ENCODE results near the gene ALPI. TPM values are rescaled to one million over a fixed set of nuclear protein-coding genes. Genes with fewer than 3 reads are reported as not detected.
"Not testable (repeated sequence)": the region's sequence is repeated elsewhere in the genome, so short reads cannot be mapped to it uniquely, and the experiment has no call there.

The ALPI gene
- total RNA-seq, 1 experiment from 2014 or later: not detected

DNA sequence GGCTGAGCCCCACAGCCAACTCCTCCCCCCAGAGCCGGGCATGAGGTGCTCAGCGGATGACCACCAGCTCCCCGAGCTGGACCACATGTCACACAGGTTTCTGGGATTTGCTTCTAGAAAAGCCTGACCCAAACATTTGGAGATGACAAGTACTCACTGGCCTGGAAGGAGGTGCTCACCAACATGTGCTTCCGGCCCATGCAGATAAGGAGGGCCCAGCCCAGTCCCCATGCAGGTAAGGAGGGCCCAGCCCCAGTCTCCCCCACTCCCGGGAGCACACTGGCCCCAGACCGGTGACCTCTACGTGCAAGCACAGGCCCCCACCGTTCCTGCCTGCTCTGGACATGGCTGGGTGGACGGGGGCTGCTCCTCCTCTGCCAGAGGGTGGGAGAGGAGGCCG is 14.0 kb upstream of the ALPI start:
- not testable (repeated sequence) for DNase-seq (ENCODE audit: low read depth)

- not testable (repeated sequence) for DNase-seq (ENCODE audit: low read depth)
These were observed 13.5 kb upstream of the ALPI start for GRCh38 chr2:232442431-232442830.

- not testable (repeated sequence) for DNase-seq (ENCODE audit: low read depth)
These were observed 12.9 kb upstream of the ALPI start for GRCh38 chr2:232443047-232443446.

DNA sequence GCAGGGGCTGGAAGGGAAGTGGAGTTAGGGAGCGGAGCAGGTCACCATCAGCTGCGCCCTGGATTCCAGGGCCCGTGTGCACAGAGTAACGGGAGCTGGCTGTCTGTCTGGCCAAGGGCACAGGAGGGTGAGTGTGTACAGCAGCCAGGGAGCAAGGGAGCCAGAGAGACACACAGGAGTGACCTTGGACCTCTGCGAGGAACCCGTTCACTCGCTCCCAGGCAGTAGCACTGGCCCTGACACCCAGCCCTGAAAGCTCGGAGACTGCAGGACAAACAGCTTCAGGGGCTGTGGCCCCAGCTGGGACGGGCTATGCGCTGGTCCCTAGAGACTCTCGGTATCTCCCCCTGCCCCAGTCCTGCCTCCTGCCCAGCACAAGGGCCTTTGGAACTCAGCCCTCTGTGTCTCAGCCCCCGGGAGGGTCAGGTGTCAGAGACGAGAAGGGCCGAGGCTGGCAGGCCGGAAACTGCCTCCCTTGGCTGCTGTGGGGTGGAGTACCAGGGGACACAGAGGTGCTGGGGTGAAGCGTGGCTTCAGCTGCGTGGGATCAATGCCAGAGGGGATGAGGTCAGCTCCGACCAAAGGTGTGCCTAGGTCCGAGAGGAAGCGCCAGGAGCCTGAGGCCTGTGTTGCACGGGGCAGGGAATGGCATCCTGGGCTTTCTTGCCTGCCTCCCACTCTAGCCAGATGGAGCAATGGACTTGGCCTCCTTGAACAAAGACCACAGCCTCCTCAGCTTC is 12.1 kb upstream of the ALPI start:
- DNase-seq (ENCODE audit: low read depth): not testable (repeated sequence)

DNA sequence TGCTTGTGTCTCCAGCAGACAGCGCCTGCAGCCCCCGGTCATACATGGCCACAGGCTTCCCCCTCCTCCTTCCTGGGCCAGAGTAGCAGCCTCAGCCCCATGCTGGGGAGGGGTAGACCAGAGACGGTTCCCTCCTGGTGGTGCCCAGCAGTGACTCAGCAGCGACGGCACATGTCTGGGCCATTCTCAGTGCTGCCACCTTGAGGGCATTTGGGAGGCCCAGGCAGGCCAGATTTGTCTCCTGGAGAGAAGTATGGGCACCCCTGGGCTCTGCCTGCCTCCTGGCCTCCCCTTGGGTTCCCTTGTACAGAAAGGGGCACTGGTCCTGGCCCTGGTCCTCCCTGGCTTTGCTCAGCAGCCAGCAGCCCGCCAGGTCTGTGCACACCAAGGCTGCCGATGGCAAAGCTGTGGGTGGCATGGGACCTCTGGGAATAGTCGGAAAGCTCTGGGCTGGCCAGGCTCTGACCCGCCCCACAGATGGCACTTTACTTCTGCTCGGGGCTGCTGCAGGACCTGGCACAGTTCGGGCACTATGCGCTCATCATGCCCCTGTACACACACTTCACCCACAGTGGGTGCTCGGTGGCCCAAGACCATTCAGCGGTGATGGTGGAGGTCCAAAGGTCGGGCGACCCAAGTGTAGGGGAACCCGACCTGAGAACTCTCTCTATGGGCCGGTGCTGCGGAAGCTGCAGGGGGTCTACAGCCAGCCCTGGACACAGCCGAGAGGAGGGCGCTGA is 11.4 kb upstream of the ALPI start:
- peak; percentile 66 for DNase-seq (ENCODE audit: low read depth)

- DNase-seq (ENCODE audit: low read depth): not testable (repeated sequence)
These were observed 10.6 kb upstream of the ALPI start for GRCh38 chr2:232445149-232445885.

DNA sequence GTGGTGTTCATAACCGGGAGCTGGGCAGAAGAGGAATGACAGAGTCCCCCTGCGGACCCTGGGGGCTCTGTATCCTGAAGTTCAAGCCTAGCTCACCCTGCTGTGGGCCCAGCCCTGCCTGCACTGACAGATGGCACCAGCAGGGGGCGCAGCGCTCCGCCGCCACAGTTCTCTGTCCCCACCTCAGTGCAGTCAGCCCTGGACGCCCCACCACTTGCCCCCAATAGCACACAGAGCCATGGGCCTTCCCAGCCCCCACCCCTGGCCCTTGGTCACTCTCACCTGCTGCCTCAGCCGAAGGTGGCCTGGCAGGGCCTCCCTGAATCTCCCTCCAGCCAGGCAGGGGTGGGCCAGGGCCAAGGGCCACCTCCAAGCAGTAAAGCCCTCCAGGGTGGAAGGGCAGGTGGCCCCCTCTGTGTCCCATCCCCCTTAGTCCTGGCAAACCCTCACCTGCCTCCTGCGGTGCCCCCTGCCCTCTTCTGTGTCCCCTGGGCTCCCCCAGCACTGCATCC is 9.6 kb upstream of the ALPI start:
- DNase-seq (ENCODE audit: low read depth): not testable (repeated sequence)

DNA sequence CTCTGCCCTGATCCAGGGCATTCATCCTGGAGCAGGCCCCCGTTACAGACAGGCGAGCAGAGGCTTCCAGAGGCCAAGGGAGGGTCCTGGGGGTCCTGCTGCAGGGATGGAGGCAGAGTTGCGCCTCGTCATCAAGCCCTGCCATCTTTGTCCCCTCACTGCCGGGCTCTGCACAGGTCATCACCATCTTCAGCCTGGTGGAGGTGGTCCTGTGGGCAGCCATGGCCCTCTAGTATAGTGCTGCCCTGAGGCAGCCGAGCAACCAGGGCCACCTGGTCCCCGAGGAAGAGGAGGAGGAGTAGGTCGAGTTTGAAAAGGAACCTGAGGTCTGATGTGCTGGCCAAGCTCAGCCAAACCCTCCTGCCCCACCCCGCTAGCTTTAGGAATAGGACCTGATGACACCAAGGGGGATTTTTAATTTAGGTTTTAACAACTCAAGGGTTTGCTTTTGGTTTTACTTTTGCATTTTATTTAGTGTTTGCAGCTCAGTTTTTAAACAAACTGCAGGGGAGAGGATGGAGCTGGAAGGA is 8.8 kb upstream of the ALPI start:
- DNase-seq (ENCODE audit: low read depth): no peak

- no peak for DNase-seq (ENCODE audit: low read depth)
These were observed 8.2 kb upstream of the ALPI start for GRCh38 chr2:232447638-232448303.

DNA sequence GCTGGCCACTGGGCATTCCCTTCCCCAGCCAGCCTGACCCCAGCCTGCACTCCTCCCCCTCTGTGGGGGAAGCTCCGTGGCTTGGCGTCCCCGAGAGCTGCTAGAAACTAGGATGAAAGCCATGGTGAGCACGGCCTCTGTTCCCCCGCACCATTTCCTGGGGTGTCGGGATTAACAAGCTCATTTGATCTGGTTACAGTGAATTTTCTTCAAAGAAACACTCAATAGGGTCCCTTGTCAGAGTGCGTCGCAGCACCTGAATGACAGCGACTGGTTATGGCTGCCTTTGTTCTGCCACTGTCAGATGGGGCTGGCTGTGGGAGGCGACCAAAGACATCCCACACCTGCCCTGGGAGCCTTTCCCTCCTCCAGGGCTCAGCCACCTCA is 7.7 kb upstream of the ALPI start:
- DNase-seq (ENCODE audit: low read depth): no peak

DNA sequence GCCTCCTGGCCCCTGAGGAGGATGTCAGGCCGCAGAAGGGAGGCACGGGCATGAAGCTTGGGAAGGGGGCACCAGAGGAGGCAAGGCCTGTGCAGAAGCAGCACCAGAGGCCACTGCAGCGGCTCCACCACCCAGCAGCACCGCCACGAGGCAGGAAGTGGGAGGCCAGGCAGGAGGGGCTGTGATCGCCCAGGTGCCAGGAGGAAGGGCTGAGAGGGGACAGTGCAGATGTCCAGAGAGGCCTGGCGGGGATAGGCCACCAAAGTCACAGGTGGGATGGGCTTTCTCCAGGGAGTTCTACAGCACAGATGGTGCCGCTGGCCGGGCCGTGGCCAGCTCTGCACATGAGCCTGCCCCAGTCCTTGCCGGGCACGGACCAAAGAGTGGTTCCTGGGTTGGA is 6.0 kb upstream of the ALPI start:
- no peak for DNase-seq (ENCODE audit: low read depth)

GRCh38 chr2:232451645-232452044 is 4.3 kb upstream of the ALPI start:
- not testable (repeated sequence) for DNase-seq (ENCODE audit: low read depth)

DNA sequence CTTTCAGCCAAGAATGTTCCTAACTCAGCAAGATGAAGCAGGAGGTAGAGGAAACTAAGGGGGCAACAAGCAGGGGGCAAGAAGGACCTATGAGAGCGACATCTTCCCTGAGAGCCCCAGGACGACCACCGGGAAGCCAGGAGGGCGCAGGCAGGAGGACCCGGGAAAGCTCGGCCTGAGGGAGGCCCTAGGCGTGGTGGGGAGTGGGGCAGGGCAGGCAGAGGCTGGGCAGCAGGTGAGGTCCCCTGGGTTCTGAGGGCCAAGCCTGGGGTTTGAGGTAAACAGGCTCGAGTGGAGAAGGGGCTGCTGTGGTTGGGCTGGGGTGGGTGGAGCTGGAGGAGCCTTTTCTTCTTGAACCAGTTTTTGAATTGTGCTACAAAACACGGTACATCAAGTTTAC is 1.3 kb upstream of the ALPI start:
- DNase-seq (ENCODE audit: low read depth): no peak

DNA sequence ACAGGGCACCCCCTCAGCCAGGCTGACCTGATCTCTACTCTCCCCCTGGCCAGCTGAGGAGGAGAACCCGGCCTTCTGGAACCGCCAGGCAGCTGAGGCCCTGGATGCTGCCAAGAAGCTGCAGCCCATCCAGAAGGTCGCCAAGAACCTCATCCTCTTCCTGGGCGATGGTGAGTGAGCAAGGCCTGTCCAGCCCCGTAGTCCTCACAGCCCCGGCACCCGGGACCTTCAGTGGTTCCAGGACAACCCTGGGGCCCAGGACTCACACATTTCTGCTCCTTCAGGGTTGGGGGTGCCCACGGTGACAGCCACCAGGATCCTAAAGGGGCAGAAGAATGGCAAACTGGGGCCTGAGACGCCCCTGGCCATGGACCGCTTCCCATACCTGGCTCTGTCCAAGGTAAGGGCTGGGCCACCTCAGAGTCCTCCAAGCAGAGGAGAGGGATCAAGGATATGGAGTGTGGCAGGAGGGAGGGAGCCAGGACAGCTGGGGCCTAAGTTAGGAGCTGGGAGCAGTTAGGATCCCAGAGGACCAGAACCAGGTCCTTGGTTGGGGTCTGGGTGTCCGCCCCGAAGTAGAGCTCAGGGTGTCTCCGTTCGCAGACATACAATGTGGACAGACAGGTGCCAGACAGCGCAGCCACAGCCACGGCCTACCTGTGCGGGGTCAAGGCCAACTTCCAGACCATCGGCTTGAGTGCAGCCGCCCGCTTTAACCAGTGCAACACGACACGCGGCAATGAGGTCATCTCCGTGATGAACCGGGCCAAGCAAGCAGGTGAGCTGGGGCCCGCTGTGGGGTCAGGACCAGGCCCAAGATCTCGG is 555 bp downstream of the ALPI start:
- DNase-seq (ENCODE audit: low read depth): no peak

- no peak for DNase-seq (ENCODE audit: low read depth)
These were observed 1.4 kb downstream of the ALPI start for GRCh38 chr2:232457121-232458011.

DNA sequence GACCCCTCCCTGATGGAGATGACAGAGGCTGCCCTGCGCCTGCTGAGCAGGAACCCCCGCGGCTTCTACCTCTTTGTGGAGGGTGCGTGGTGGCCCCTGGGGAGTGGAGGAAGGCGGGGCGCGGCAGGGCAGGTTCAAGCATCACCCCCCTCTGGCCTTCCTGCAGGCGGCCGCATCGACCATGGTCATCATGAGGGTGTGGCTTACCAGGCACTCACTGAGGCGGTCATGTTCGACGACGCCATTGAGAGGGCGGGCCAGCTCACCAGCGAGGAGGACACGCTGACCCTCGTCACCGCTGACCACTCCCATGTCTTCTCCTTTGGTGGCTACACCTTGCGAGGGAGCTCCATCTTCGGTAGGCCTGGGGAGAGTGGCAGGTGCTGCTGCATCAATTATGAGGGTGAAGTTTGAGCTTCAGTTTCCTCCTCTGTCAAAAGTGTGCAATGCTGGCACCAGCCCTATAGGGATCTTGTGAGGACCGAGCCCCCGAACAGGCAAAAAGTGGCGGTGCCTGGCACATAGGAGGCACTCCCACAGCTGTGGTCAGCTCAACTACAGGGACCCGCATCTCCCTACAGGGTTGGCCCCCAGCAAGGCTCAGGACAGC is 2.2 kb downstream of the ALPI start:
- DNase-seq (ENCODE audit: low read depth): no peak

DNA sequence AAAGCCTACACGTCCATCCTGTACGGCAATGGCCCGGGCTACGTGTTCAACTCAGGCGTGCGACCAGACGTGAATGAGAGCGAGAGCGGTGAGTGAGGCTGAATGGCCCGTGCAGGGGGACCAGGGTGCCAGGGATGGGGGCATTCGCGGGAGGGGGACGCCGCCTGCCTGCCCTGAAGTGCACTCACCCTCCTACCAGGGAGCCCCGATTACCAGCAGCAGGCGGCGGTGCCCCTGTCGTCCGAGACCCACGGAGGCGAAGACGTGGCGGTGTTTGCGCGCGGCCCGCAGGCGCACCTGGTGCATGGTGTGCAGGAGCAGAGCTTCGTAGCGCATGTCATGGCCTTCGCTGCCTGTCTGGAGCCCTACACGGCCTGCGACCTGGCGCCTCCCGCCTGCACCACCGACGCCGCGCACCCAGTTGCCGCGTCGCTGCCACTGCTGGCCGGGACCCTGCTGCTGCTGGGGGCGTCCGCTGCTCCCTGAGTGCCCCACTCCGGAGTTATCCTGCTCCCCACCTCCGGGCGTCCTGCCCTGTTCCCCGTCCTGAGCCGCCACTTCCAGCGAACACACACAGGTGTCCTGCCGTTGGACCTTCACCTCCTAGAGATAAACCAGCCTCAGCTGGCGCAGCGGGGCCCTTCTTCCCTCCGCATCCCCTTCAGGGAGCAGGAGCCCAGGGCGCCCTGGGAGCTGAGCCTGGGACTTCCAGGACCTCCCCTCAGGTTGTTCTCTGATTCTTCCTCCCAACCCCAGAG is 2.9 kb downstream of the ALPI start:
- DNase-seq (ENCODE audit: low read depth): no peak

DNA sequence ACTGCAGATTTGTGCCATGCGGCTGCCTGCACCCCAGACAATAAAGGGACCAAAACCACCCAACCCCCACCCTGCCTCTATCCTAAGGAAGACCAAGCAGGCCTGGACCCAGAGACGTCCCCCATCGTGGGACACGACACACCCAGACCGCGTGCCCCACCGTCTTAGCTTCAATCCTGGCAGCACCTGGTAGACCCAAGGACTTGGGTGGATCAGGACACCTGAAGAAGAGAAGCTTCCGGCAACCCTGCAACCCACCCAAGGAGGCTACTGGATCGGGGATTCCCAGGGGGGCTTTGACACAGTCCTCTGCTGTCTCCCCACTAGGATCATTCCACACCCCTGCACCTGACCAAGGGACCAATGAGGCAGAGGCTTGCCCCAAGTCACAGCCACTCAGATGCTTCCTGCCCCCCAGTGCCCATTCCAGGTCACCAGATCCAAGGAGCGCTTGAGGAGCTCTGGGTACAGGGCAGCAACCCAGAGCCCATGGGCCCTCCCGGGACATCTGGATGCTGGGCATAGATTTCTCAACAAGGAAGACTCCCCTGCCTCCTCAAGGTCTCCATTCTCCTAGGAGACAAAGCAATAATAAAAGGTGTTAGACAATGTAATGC is 3.6 kb downstream of the ALPI start:
- DNase-seq (ENCODE audit: low read depth): no peak

Measured in HT1080 (cell line).